Kidney epithelial cell (primary cell): ENCODE measurements around the gene ATXN10. TPM values are rescaled to one million over a fixed set of nuclear protein-coding genes. Genes with fewer than 3 reads are reported as not detected.
A peak's percentile ranks its signal among the peaks of the same experiment; 100 is the strongest.

Source experiments
- DNase-seq: peaks from one replicate; pipeline ENCODE4 v3.0.0-alpha.2; 2010; ENCODE audit warnings: low read depth
- H3K27me3 ChIP-seq: 2 replicates; pipeline ENCODE4 v1.6.0; 2011; ENCODE audit warnings: low read length; ENCODE audit not compliant: control insufficient read depth, insufficient read depth
- H3K36me3 ChIP-seq: 2 replicates; pipeline ENCODE4 v1.5.1; 2011; ENCODE audit warnings: low read length; ENCODE audit not compliant: control insufficient read depth, insufficient read depth
- H3K4me3 ChIP-seq: 2 replicates; pipeline ENCODE4 v1.5.1; 2011; ENCODE audit warnings: low read depth, mild to moderate bottlenecking, control low read depth, low read length
- CTCF ChIP-seq: IDR thresholded peaks from 2 replicates; pipeline ENCODE4 v1.5.1; 2011; ENCODE audit warnings: mild to moderate bottlenecking, moderate library complexity, low read length, control low read depth, inconsistent platforms; ENCODE audit not compliant: insufficient read depth, poor library complexity, severe bottlenecking
- total RNA-seq: library from RNA; depleted of rRNA; stranded (reverse); fragments of >200 nt; gene quantifications from 2 replicates; pipeline ENCODE4 v1.2.3, GENCODE V29; 2015

The ATXN10 gene
- total RNA-seq, 1 donor from 2014 or later, result 127 TPM

- TF ChIP-seq CTCF, result no peak
- Histone ChIP-seq H3K4me3 (no peak overlapping the region), H3K36me3 (no peaks in the 10 kb centered on the region), H3K27me3 (no peaks in the 10 kb centered on the region)
- no peak for DNase-seq
Measured at GRCh38 chr22:45857519-45857918, 185.9 kb downstream of the ATXN10 start.

GRCh38 chr22:45859231-45860161 lies 187.9 kb downstream of the ATXN10 start:
- no peak for DNase-seq

GRCh38 chr22:45860201-45860600 lies 188.6 kb downstream of the ATXN10 start:
- Histone ChIP-seq H3K36me3 (no peaks in the 10 kb centered on the region), H3K27me3 (no peaks in the 10 kb centered on the region), H3K4me3 (no peak overlapping the region)
- TF ChIP-seq CTCF, result no peak
- no peak for DNase-seq

More at GRCh38 chr22:45859231-45860161, 187.9 kb downstream of the ATXN10 start:
- no peaks in the 10 kb centered on the region for H3K36me3 ChIP-seq
- TF ChIP-seq CTCF, result no peak
- no peak overlapping the region for H3K4me3 ChIP-seq
- H3K27me3 ChIP-seq, result no peaks in the 10 kb centered on the region

- Histone ChIP-seq H3K4me3 (no peak overlapping the region), H3K36me3 (no peaks in the 10 kb centered on the region), H3K27me3 (peaks cover 4% of the 10 kb centered on the region)
- no peak for DNase-seq
- no peak for TF ChIP-seq CTCF
Measured at GRCh38 chr22:45861259-45861658, 189.6 kb downstream of the ATXN10 start.

GRCh38 chr22:45863981-45864751 lies 192.5 kb downstream of the ATXN10 start:
- H3K36me3 ChIP-seq, result no peaks in the 10 kb centered on the region
- H3K27me3 ChIP-seq, result peaks cover 32% of the 10 kb centered on the region
- no peak overlapping the region for H3K4me3 ChIP-seq
- peak; percentile 97 for TF ChIP-seq CTCF
- DNase-seq, result peak; percentile 38
